H9 (cell line): ENCODE results near the gene FKRP. TPM values are rescaled to one million over a fixed set of nuclear protein-coding genes. Genes with fewer than 3 reads are reported as not detected.
A peak's percentile ranks its signal among the peaks of the same experiment; 100 is the strongest.

Experiments used
- DNase-seq: peaks from one replicate; pipeline ENCODE4 v3.0.0-alpha.2; 2017
- H2AFZ ChIP-seq: one replicate; pipeline ENCODE4 v1.6.1; 2013; ENCODE audit warnings: mild to moderate bottlenecking, low read length, control low read depth, moderate library complexity
- H2AK5ac ChIP-seq: 2 replicates; pipeline ENCODE4 v1.6.1; 2013; ENCODE audit warnings: low read length, control low read depth, mixed read lengths; ENCODE audit not compliant: insufficient read length
- H2BK120ac ChIP-seq: one replicate; pipeline ENCODE4 v1.6.1; 2013; ENCODE audit warnings: low read depth, mild to moderate bottlenecking, low read length, control low read depth, inconsistent platforms; ENCODE audit not compliant: poor library complexity, severe bottlenecking
- H2BK12ac ChIP-seq: 2 replicates; pipeline ENCODE4 v1.6.1; 2013; ENCODE audit warnings: low read length, control low read depth, mixed read lengths, low read depth; ENCODE audit not compliant: insufficient read length
- H2BK15ac ChIP-seq: 2 replicates; pipeline ENCODE4 v1.6.1; 2013; ENCODE audit warnings: low read depth, low read length, control low read depth
- H2BK20ac ChIP-seq: one replicate; pipeline ENCODE4 v1.6.1; 2013; ENCODE audit warnings: low read depth, mild to moderate bottlenecking, low read length, control low read depth, inconsistent platforms; ENCODE audit not compliant: poor library complexity, severe bottlenecking
- H2BK5ac ChIP-seq: 2 replicates; pipeline ENCODE4 v1.6.1; 2013; ENCODE audit warnings: low read length, control low read depth, mixed read lengths; ENCODE audit not compliant: insufficient read length
- H3K14ac ChIP-seq: 2 replicates; pipeline ENCODE4 v1.6.1; 2013; ENCODE audit warnings: low read length, control low read depth; ENCODE audit not compliant: insufficient read depth
- H3K18ac ChIP-seq: 2 replicates; pipeline ENCODE4 v1.6.1; 2013; ENCODE audit warnings: low read depth, mild to moderate bottlenecking, mixed read lengths, low read length, control low read depth; ENCODE audit not compliant: insufficient read length
- H3K23ac ChIP-seq: 2 replicates; pipeline ENCODE4 v1.6.1; 2013; ENCODE audit warnings: low read length, control low read depth, mixed read lengths, low read depth; ENCODE audit not compliant: insufficient read length
- H3K23me2 ChIP-seq: 2 replicates; pipeline ENCODE4 v1.6.1; 2013; ENCODE audit warnings: low read depth, mild to moderate bottlenecking, mixed read lengths, low read length, control low read depth; ENCODE audit not compliant: insufficient read length, poor library complexity, severe bottlenecking
- H3K27ac ChIP-seq: 2 replicates; pipeline ENCODE4 v1.5.1; 2013; ENCODE audit warnings: low read length, control low read depth, mixed read lengths, low read depth; ENCODE audit not compliant: insufficient read length
- H3K27me3 ChIP-seq: 2 replicates; pipeline ENCODE4 v1.6.1; 2013; ENCODE audit warnings: low read length, control low read depth, inconsistent platforms; ENCODE audit not compliant: insufficient read depth
- H3K4ac ChIP-seq: 2 replicates; pipeline ENCODE4 v1.6.1; 2013; ENCODE audit warnings: low read depth, mild to moderate bottlenecking, control low read depth, inconsistent platforms, low read length, moderate library complexity
- H3K4me1 ChIP-seq: 2 replicates; pipeline ENCODE4 v1.6.1; 2013; ENCODE audit warnings: low read length, control low read depth, inconsistent platforms; ENCODE audit not compliant: insufficient read depth
- H3K4me2 ChIP-seq: 2 replicates; pipeline ENCODE4 v1.6.1; 2013; ENCODE audit warnings: low read length, control low read depth, mixed read lengths; ENCODE audit not compliant: insufficient read length, insufficient read depth
- H3K56ac ChIP-seq: 2 replicates; pipeline ENCODE4 v1.6.1; 2013; ENCODE audit warnings: low read depth, mild to moderate bottlenecking, mixed read lengths, low read length, control low read depth; ENCODE audit not compliant: insufficient read length
- H3K79me1 ChIP-seq: 2 replicates; pipeline ENCODE4 v1.6.1; 2013; ENCODE audit warnings: low read depth, mild to moderate bottlenecking, moderate library complexity, low read length, control low read depth, inconsistent platforms; ENCODE audit not compliant: insufficient read depth, poor library complexity, severe bottlenecking
- H3K79me2 ChIP-seq: 2 replicates; pipeline ENCODE4 v1.6.1; 2013; ENCODE audit warnings: low read length, control low read depth, inconsistent platforms; ENCODE audit not compliant: insufficient read depth
- H3K9ac ChIP-seq: 2 replicates; pipeline ENCODE4 v1.6.1; 2013; ENCODE audit warnings: low read length, control low read depth, mixed read lengths; ENCODE audit not compliant: insufficient read length; ENCODE audit errors: extremely low read depth
- H3K9me3 ChIP-seq: one replicate; pipeline ENCODE4 v1.6.1; 2013; ENCODE audit warnings: low read depth, low read length, inconsistent platforms; ENCODE audit not compliant: control insufficient read depth
- H3T11ph ChIP-seq: one replicate; pipeline ENCODE4 v1.6.1; 2013; ENCODE audit warnings: mild to moderate bottlenecking, low read length, control low read depth, inconsistent platforms
- H4K20me1 ChIP-seq: one replicate; pipeline ENCODE4 v1.6.1; 2013; ENCODE audit not compliant: control insufficient read depth, insufficient read length, insufficient read depth
- H4K5ac ChIP-seq: 2 replicates; pipeline ENCODE4 v1.6.1; 2013; ENCODE audit warnings: low read depth, mild to moderate bottlenecking, mixed read lengths, low read length, control low read depth; ENCODE audit not compliant: insufficient read length
- H4K8ac ChIP-seq: replicated peaks from 2 replicates; pipeline ENCODE4 v1.6.1; 2013; ENCODE audit warnings: low read length, control low read depth, mixed read lengths, low read depth; ENCODE audit not compliant: insufficient read length
- H4K91ac ChIP-seq: 2 replicates; pipeline ENCODE4 v1.6.1; 2013; ENCODE audit warnings: low read depth, mild to moderate bottlenecking, moderate library complexity, mixed read lengths, low read length, control low read depth; ENCODE audit not compliant: insufficient read length
- H3K27ac Mint-ChIP-seq, 3 experiments: 2 replicates in 2 of 3; 3 replicates in 1 of 3; pipeline ENCODE4 v1.8.0; 2020 to 2021; ENCODE audit warnings: mixed read lengths in 3 of 3, mild to moderate bottlenecking in 1 of 3, moderate library complexity in 1 of 3
- H3K27me3 Mint-ChIP-seq: 2 replicates; pipeline ENCODE4 v1.8.0; 2021; ENCODE audit warnings: low read depth, mild to moderate bottlenecking, moderate library complexity, mixed read lengths
- H3K36me3 Mint-ChIP-seq, 3 experiments: 2 replicates in 2 of 3; 3 replicates in 1 of 3; pipeline ENCODE4 v1.8.0; 2020 to 2021; ENCODE audit warnings: low read depth in 3 of 3, mixed read lengths in 3 of 3; ENCODE audit not compliant: insufficient read depth in 1 of 3
- H3K4me1 Mint-ChIP-seq, 2 experiments: 2 replicates each; pipeline ENCODE4 v1.8.0; 2020; ENCODE audit warnings: mixed read lengths in 2 of 2
- H3K4me3 Mint-ChIP-seq, 2 experiments: 2 replicates in 1 of 2; 3 replicates in 1 of 2; pipeline ENCODE4 v1.8.0; 2020 to 2021; ENCODE audit warnings: mild to moderate bottlenecking in 2 of 2, mixed read lengths in 2 of 2, moderate library complexity in 1 of 2
- H3K9me3 Mint-ChIP-seq, 2 experiments: 2 replicates in 1 of 2; 3 replicates in 1 of 2; pipeline ENCODE4 v1.8.0; 2020; ENCODE audit warnings: mild to moderate bottlenecking in 2 of 2, mixed read lengths in 2 of 2, moderate library complexity in 1 of 2
- WGBS: extraction: QIAGEN DNeasy Blood & Tissue Kit; methylation state at CpG from one replicate; pipeline ENCODE4 v1.1.7; 2013; ENCODE audit warnings: missing lambda C conversion rate, low lambda C conversion rate, mixed read lengths; ENCODE audit not compliant: insufficient read length; ENCODE audit errors: extremely low coverage; 5-methylcytosine and 5-hydroxymethylcytosine counted together
- total RNA-seq: library from RNA; stranded (reverse); gene quantifications from 2 replicates; pipeline ENCODE4 v1.2.1, GENCODE V29; 2021
- TF ChIP-seq, protein P1 (sequence below): fragments of 200-600 bp; sonication (generic); conservative IDR thresholded peaks from 3 replicates; pipeline ENCODE4 v1.8.0; 2021; ENCODE audit warnings: antibody characterized with exemption, mild to moderate bottlenecking

FKRP gene
- total RNA-seq, 1 experiment from 2014 or later: 42.2 TPM

GRCh38 chr19:46728693-46729339, 17.0 kb upstream of the FKRP start:
- Histone ChIP-seq H3K9me3 (no peaks in the 10 kb centered on the region), H3K9ac (no peak overlapping the region), H3K18ac (no peak overlapping the region), H3K79me1 (no peaks in the 10 kb centered on the region), H3K4me2 (no peak overlapping the region), H3K23ac (no peak overlapping the region), H4K5ac (no peak overlapping the region), H2BK5ac (no peak overlapping the region), H3K27ac (no peak overlapping the region), H4K91ac (no peak overlapping the region), H3T11ph (no peak overlapping the region), H4K20me1 (peaks cover 4% of the 10 kb centered on the region), H4K8ac (no peak overlapping the region), H3K23me2 (no peaks in the 10 kb centered on the region), H2BK12ac (no peak overlapping the region), H2BK15ac (no peak overlapping the region), H3K79me2 (no peaks in the 10 kb centered on the region; the same call in 1 of the 2 replicates), H2BK20ac (no peak overlapping the region), H3K27me3 (no peaks in the 10 kb centered on the region), H2BK120ac (no peak overlapping the region), H2AK5ac (no peak overlapping the region), H3K56ac (no peak overlapping the region), H2AFZ (no peak overlapping the region), H3K14ac (no peak overlapping the region), H3K4ac (no peak overlapping the region), H3K4me1 (no peaks in the 10 kb centered on the region)
- Mint-ChIP-seq H3K27me3 (no peaks in the 10 kb centered on the region; the same call in 1 of the 2 replicates), H3K4me1 (peaks cover 16 to 27% of the 10 kb centered on the region in 2 experiments), H3K27ac (peak overlapping the region in 2 of 3 experiments; percentile 50 to 85; a peak in 4 of 7 replicates), H3K36me3 (peaks cover 52 to 92% (median 90%) of the 10 kb centered on the region in 3 experiments), H3K9me3 (no peaks in the 10 kb centered on the region), H3K4me3 (no peak overlapping the region)
- no CpG with 5 or more reads among the region's 20 CpGs for WGBS
- DNase-seq: peak; percentile 77
- TF ChIP-seq, protein P1, sequence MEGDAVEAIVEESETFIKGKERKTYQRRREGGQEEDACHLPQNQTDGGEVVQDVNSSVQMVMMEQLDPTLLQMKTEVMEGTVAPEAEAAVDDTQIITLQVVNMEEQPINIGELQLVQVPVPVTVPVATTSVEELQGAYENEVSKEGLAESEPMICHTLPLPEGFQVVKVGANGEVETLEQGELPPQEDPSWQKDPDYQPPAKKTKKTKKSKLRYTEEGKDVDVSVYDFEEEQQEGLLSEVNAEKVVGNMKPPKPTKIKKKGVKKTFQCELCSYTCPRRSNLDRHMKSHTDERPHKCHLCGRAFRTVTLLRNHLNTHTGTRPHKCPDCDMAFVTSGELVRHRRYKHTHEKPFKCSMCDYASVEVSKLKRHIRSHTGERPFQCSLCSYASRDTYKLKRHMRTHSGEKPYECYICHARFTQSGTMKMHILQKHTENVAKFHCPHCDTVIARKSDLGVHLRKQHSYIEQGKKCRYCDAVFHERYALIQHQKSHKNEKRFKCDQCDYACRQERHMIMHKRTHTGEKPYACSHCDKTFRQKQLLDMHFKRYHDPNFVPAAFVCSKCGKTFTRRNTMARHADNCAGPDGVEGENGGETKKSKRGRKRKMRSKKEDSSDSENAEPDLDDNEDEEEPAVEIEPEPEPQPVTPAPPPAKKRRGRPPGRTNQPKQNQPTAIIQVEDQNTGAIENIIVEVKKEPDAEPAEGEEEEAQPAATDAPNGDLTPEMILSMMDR: peak; percentile 88
